GM12878 (cell line): ENCODE measurements around the gene PITPNM1. TPM values are rescaled to one million over a fixed set of nuclear protein-coding genes. Genes with fewer than 3 reads are reported as not detected.

Source experiments
- ATAC-seq: fragments of 200-7000 bp; cut with Tn5 transposase; 3 replicates; pipeline ENCODE4 v1.9.1; 2020; ENCODE audit warnings: mild to moderate bottlenecking, moderate library complexity
- BruUV-seq: library from RNA; stranded (reverse); fragments of 400-500 nt; replicated peaks from 2 replicates; lab custom pipeline; 2021; lab: Mats Ljungman, UMichigan
- CTCF ChIA-PET: fragments of 300-600 bp; sonication (Branson Sonifier 250); formaldehyde crosslinking; extraction: SDS; loops from one replicate; lab custom pipeline; 2021; ENCODE audit warnings: inconsistent platforms; lab: Yijun Ruan, JAX
- POLR2A ChIA-PET: fragments of 350-600 bp; formaldehyde crosslinking; extraction: SDS; loops from one replicate; lab custom pipeline; 2021; ENCODE audit warnings: inconsistent platforms; lab: Charles Lee
- RAD21 ChIA-PET: fragments of 300-600 bp; sonication (Branson Sonifier 250); formaldehyde crosslinking; loops from one replicate; lab custom pipeline; 2023; ENCODE audit warnings: antibody characterized with exemption; ENCODE audit not compliant: unreplicated experiment; lab: Charles Lee
- SMC1A ChIA-PET: fragments of 300-600 bp; sonication (Branson Sonifier 250); formaldehyde crosslinking; loops from one replicate; lab custom pipeline; 2023; ENCODE audit not compliant: unreplicated experiment, uncharacterized antibody; lab: Charles Lee
- DNase-seq: peaks from one replicate; pipeline ENCODE4 v3.0.0-alpha.2; 2011; ENCODE audit warnings: low read depth, low spot score
- FAIRE-seq: peaks from 3 replicates; lab custom pipeline; 2011; peaks lifted over from hg19 to GRCh38; lab: Jason Lieb, UNC
- H2AFZ ChIP-seq: 2 replicates; pipeline ENCODE4 v1.6.0; 2011; ENCODE audit warnings: low read depth, low read length, control low read depth; ENCODE audit not compliant: control insufficient read depth
- H3K27ac ChIP-seq: 2 replicates; pipeline ENCODE4 v1.5.1; 2011; ENCODE audit warnings: control low read depth; ENCODE audit not compliant: control insufficient read depth, insufficient read depth
- H3K27me3 ChIP-seq, 2 experiments: replicated peaks in 1 of 2; 2 replicates each; pipeline versions ENCODE4 v1.6.0 to v1.6.1; 2011; ENCODE audit warnings: low read length in 1 of 2; ENCODE audit not compliant: control insufficient read depth in 2 of 2, insufficient read depth in 2 of 2
- H3K36me3 ChIP-seq, 2 experiments: 2 replicates each; pipeline ENCODE4 v1.5.1; 2011; ENCODE audit warnings: low read length in 1 of 2; ENCODE audit not compliant: control insufficient read depth in 2 of 2, insufficient read depth in 2 of 2
- H3K4me1 ChIP-seq: 2 replicates; pipeline ENCODE4 v1.6.1; 2011; ENCODE audit warnings: mild to moderate bottlenecking, low read length, moderate library complexity, mixed read lengths; ENCODE audit not compliant: control insufficient read depth, insufficient read depth
- H3K4me2 ChIP-seq: 2 replicates; pipeline ENCODE4 v1.6.0; 2011; ENCODE audit warnings: control low read depth; ENCODE audit not compliant: control insufficient read depth, insufficient read depth
- H3K4me3 ChIP-seq: fragments of 200-600 bp; sonication (generic); 2 replicates; pipeline ENCODE4 v1.5.1; 2016
- H3K79me2 ChIP-seq: 2 replicates; pipeline ENCODE4 v1.6.0; 2011; ENCODE audit warnings: low read length; ENCODE audit not compliant: control insufficient read depth, insufficient read depth
- H3K9ac ChIP-seq: 2 replicates; pipeline ENCODE4 v1.8.0; 2011; ENCODE audit warnings: low read length, control low read depth, mixed read lengths; ENCODE audit not compliant: control insufficient read depth, insufficient read depth
- H3K9me3 ChIP-seq: replicated peaks from 3 replicates; pipeline ENCODE4 v1.5.1; 2011; ENCODE audit warnings: mild to moderate bottlenecking, low read length; ENCODE audit not compliant: control insufficient read depth, insufficient read depth
- H4K20me1 ChIP-seq: 2 replicates; pipeline ENCODE4 v1.6.0; 2011; ENCODE audit not compliant: control insufficient read depth, insufficient read depth
- BCL11A ChIP-seq: IDR thresholded peaks from 2 replicates; pipeline ENCODE4 v1.6.1; 2011; ENCODE audit warnings: low read depth, low read length
- EED ChIP-seq: sonication (generic); IDR thresholded peaks from 2 replicates; pipeline ENCODE4 v1.6.1; 2016; ENCODE audit warnings: antibody characterized with exemption, low read depth
- HSF1 ChIP-seq: fragments of 150-350 bp; IDR thresholded peaks from 2 replicates; pipeline ENCODE4 v1.6.1; 2014; ENCODE audit warnings: mild to moderate bottlenecking, low read depth, low read length
- MTA3 ChIP-seq: IDR thresholded peaks from 2 replicates; pipeline ENCODE4 v1.6.1; 2012; ENCODE audit warnings: low read length, inconsistent platforms, borderline replicate concordance
- NFXL1 ChIP-seq: fragments of 450-650 bp; IDR thresholded peaks from 2 replicates; pipeline ENCODE4 v1.6.1; 2017; ENCODE audit warnings: antibody characterized with exemption, mild to moderate bottlenecking, borderline replicate concordance
- NKRF ChIP-seq: fragments of 450-650 bp; conservative IDR thresholded peaks from 2 replicates; pipeline ENCODE4 v1.6.1; 2017; ENCODE audit warnings: mild to moderate bottlenecking, moderate library complexity
- NR2F1 ChIP-seq: fragments of 450-650 bp; conservative IDR thresholded peaks from 2 replicates; pipeline ENCODE4 v1.6.1; 2017; ENCODE audit warnings: mild to moderate bottlenecking
- PAX5 ChIP-seq: IDR thresholded peaks from 2 replicates; pipeline ENCODE4 v1.6.1; 2011; ENCODE audit warnings: low read depth, low read length, borderline replicate concordance
- REST ChIP-seq: IDR thresholded peaks from 2 replicates; pipeline ENCODE4 v1.6.1; 2012; ENCODE audit warnings: mild to moderate bottlenecking, low read depth, low read length
- SUZ12 ChIP-seq: fragments of 200-600 bp; sonication (generic); IDR thresholded peaks from one replicate; pipeline ENCODE4 v1.6.1; 2018; ENCODE audit warnings: antibody characterized with exemption, mild to moderate bottlenecking; ENCODE audit not compliant: unreplicated experiment
- TBL1XR1 ChIP-seq: IDR thresholded peaks from 2 replicates; pipeline ENCODE4 v1.6.1; 2012; ENCODE audit warnings: low read depth, low read length, improper control_type of control experiment
- ZNF274 ChIP-seq: IDR thresholded peaks from one replicate; pipeline ENCODE4 v1.8.0; 2011; ENCODE audit not compliant: insufficient read length, insufficient read depth
- ZNF592 ChIP-seq: fragments of 450-650 bp; IDR thresholded peaks from 2 replicates; pipeline ENCODE4 v1.6.1; 2017; ENCODE audit warnings: mild to moderate bottlenecking, moderate library complexity
- WGBS: methylation state at CpG from one replicate; pipeline ENCODE4 v1.1.6; 2016; ENCODE audit warnings: low lambda C conversion rate; ENCODE audit not compliant: insufficient replicate concordance, insufficient coverage; ENCODE audit errors: missing lambda C conversion rate; 5-methylcytosine and 5-hydroxymethylcytosine counted together
- in situ Hi-C: fragments of 300-500 bp; cut with MboI; formaldehyde crosslinking; loops from 9 replicates; pipeline ENCODE4 v1.14.3; 2018; ENCODE audit warnings: mixed read lengths
- intact Hi-C: fragments of 100-400 bp; cut with micrococcal nuclease; formaldehyde crosslinking; loops from one replicate; pipeline ENCODE4 v1.14.2; 2022; ENCODE audit not compliant: unreplicated experiment
- polyA plus RNA-seq, 11 experiments: library from polyadenylated mRNA; depleted of rRNA in 4 of 11; unstranded in 6 of 11; stranded (reverse) in 5 of 11; fragments of >200 nt; fragmentation: Nextera tagmentation in 4 of 11; fragmentation: Illumina TruSeq in 1 of 11; extraction: Ambion mirVana in 4 of 11; extraction: Trizol in 1 of 11; gene quantifications; 1 replicate in 1 of 11; 2 replicates in 10 of 11; pipeline versions ENCODE4 v1.2.1 to v1.2.3, GENCODE V29; 2011 to 2016; ENCODE audit warnings: inconsistent platforms in 2 of 11, missing spikeins in 2 of 11, low read depth in 1 of 11
- total RNA-seq, 4 experiments: library from RNA; depleted of rRNA in 3 of 4; stranded (reverse); fragments of >200 nt in 3 of 4; fragmentation: Illumina TruSeq in 1 of 4; extraction: Trizol in 1 of 4; gene quantifications; 2 replicates each; pipeline versions ENCODE4 v1.2.1 to v1.2.3, GENCODE V29; 2013 to 2021

The PITPNM1 gene
- total and polyA plus RNA-seq, 10 of the 15 experiments (the other 5 are each of a cell fraction or from before 2014, with no cell fraction given) = 0.11 to 56.8 (median 16.5) TPM

GRCh38 chr11:67535561-67535960, 30.4 kb upstream of the PITPNM1 start:
- ChIA-PET SMC1A (interaction anchor here (1.4 kb wide), 1 partner anchor 41 kb away, joined by 4 read pairs; no protein-coding TSS in a partner anchor), POLR2A (no interaction called here), RAD21 (no interaction called here), CTCF (interaction anchor here (0.7 kb wide), 1 partner anchor 37 kb away, joined by 4 read pairs; no protein-coding TSS in a partner anchor)
- H3K27ac ChIP-seq = no peak overlapping the region
- ATAC-seq (no peak), DNase-seq (no peak), FAIRE-seq (no peak)
- H2AFZ ChIP-seq = no peak overlapping the region
- H3K9ac ChIP-seq = no peak overlapping the region
- H3K27me3 ChIP-seq = no peaks in the 10 kb centered on the region; a peak in 1 of 4 replicates
- intact Hi-C loops = no loop called here
- in situ Hi-C loops = no loop called here
- BruUV-seq = no TSS peak
- no peak overlapping the region for H3K4me2 ChIP-seq
- no peak overlapping the region for H3K4me3 ChIP-seq
- no peaks in the 10 kb centered on the region for H3K36me3 ChIP-seq
- WGBS = 5% methylated on average over 1 of the region's 1 CpG
- no peaks in the 10 kb centered on the region for H3K79me2 ChIP-seq
- H3K9me3 ChIP-seq = peaks cover 10% of the 10 kb centered on the region; the same call in 2 of the 3 replicates
- H4K20me1 ChIP-seq = no peaks in the 10 kb centered on the region
- H3K4me1 ChIP-seq = no peaks in the 10 kb centered on the region
- no peak for TF ChIP-seq HSF1
- no peak for TF ChIP-seq TBL1XR1
- TF ChIP-seq MTA3 = no peak
- no peak for TF ChIP-seq NKRF
- TF ChIP-seq ZNF274 = no peak
- TF ChIP-seq PAX5 = no peak
- no peak for TF ChIP-seq NFXL1
- no peak for TF ChIP-seq REST
- TF ChIP-seq SUZ12 = no peak
- no peak for TF ChIP-seq NR2F1
- no peak for TF ChIP-seq BCL11A
- TF ChIP-seq ZNF592 = no peak
- TF ChIP-seq EED = no peak
